Measurements from ENCODE around the gene PLXNA4.

- TF ChIP-seq CTCF (IDR thresholded peaks at IDR 0.05) (no peak), POLR2A (IDR thresholded peaks at IDR 0.05) (no peak)
Observed at GRCh38 chr7:132244903-132245480, 331.3 kb downstream of the PLXNA4 start.

Measured in stomach (tissue), 4 donors.